Gastrocnemius medialis (tissue), 4 donors: ENCODE data around the gene RNF224. TPM values are rescaled to one million over a fixed set of nuclear protein-coding genes. Genes with fewer than 3 reads are reported as not detected.

ENCODE experiments used
- ATAC-seq, 2 donors: fragments of 150-250 bp; one replicate each; pipeline ENCODE4 v1.9.1; 2016
- DNase-seq, 2 donors: peaks; one replicate each; pipeline ENCODE4 v3.0.0-alpha.2; 2019
- H3K27ac ChIP-seq, 4 donors: fragments of 200-600 bp; sonication (generic); 1 replicate in 1 of 4; 2 replicates in 3 of 4; pipeline ENCODE4 v1.5.1; 2016 to 2018; ENCODE audit warnings: mild to moderate bottlenecking in 2 of 4, moderate library complexity in 1 of 4
- H3K27me3 ChIP-seq, 3 donors: fragments of 200-600 bp; sonication (generic) in 2 of 3; 1 replicate in 1 of 3; 2 replicates in 2 of 3; pipeline versions ENCODE4 v1.5.1 to v1.6.0; 2016 to 2019; ENCODE audit warnings: mild to moderate bottlenecking in 1 of 3, moderate library complexity in 1 of 3
- H3K36me3 ChIP-seq, 2 donors: fragments of 200-600 bp; sonication (generic) in 1 of 2; one replicate each; pipeline ENCODE4 v1.5.1; 2017 to 2018
- H3K4me1 ChIP-seq, 2 donors: fragments of 200-600 bp; sonication (generic) in 1 of 2; one replicate each; pipeline ENCODE4 v1.5.1; 2016 to 2017; ENCODE audit warnings: mild to moderate bottlenecking in 2 of 2
- H3K4me3 ChIP-seq, 4 donors: fragments of 200-600 bp; sonication (generic) in 3 of 4; 1 replicate in 1 of 4; 2 replicates in 3 of 4; pipeline ENCODE4 v1.5.1; 2016 to 2019; ENCODE audit warnings: mild to moderate bottlenecking in 2 of 4
- H3K9me3 ChIP-seq, 3 donors: fragments of 200-600 bp; sonication (generic) in 2 of 3; 1 replicate in 1 of 3; 2 replicates in 2 of 3; pipeline ENCODE4 v1.5.1; 2016 to 2019
- POLR2A ChIP-seq, 2 donors: fragments of 450-650 bp; IDR thresholded peaks; one replicate each; pipeline ENCODE4 v1.6.1; 2017; ENCODE audit warnings: antibody characterized with exemption in 2 of 2, mild to moderate bottlenecking in 2 of 2, moderate library complexity in 2 of 2
- in situ Hi-C, 4 donors: fragments of 200-750 bp; cut with MboI; loops; one replicate each; pipeline versions ENCODE4 v1.15.0 to v1.8.0; 2017; ENCODE audit warnings: low sequenced_read_pairs in 4 of 4
- intact Hi-C: fragments of 100-400 bp; cut with DNase I; formaldehyde crosslinking; loops from one replicate; pipeline ENCODE4 v1.15.1; 2023; ENCODE audit warnings: low total_unique reads
- total RNA-seq, 4 donors: library from RNA; depleted of rRNA; stranded (reverse); fragments of >200 nt; gene quantifications; one replicate each; pipeline versions ENCODE4 v1.1.0 to v1.2.3, GENCODE V29; 2016
- TF ChIP-seq, protein P1 (sequence below), 5 experiments: fragments of 450-650 bp in 3 of 5; fragments of 200-600 bp in 2 of 5; sonication (generic) in 2 of 5; IDR thresholded peaks in 4 of 5; conservative IDR thresholded peaks in 1 of 5; 1 replicate in 4 of 5; 2 replicates in 1 of 5; pipeline ENCODE4 v1.5.1; 2016 to 2019; ENCODE audit warnings: antibody characterized with exemption in 5 of 5, mild to moderate bottlenecking in 3 of 5, moderate library complexity in 3 of 5

RNF224 gene
- total RNA-seq, 4 donors from 2014 or later: not detected

GRCh38 chr9:137231372-137232039 lies 4.2 kb downstream of the RNF224 start:
- H3K4me1 ChIP-seq: peaks cover 6 to 12% of the 10 kb centered on the region in 2 donors
- H3K9me3 ChIP-seq: no peaks in the 10 kb centered on the region
- in situ Hi-C loops: loop anchor here in 2 of 4 donors (10.0 kb wide), 1 partner anchor 117 kb away; the partner anchor contains the start of gene DPP7 (in 2 of the 2)
- no peaks in the 10 kb centered on the region for H3K36me3 ChIP-seq
- ATAC-seq (no peak), DNase-seq (no peak)
- intact Hi-C loops: loop anchor here (10.0 kb wide), 1 partner anchor 447 kb away; no protein-coding TSS in a partner anchor
- H3K27me3 ChIP-seq: peaks cover 28 to 55% (median 31%) of the 10 kb centered on the region in 3 donors
- H3K27ac ChIP-seq: no peak overlapping the region
- H3K4me3 ChIP-seq: no peak overlapping the region
- TF ChIP-seq POLR2A (IDR thresholded peaks at IDR 0.05): no peak
- TF ChIP-seq, protein P1, sequence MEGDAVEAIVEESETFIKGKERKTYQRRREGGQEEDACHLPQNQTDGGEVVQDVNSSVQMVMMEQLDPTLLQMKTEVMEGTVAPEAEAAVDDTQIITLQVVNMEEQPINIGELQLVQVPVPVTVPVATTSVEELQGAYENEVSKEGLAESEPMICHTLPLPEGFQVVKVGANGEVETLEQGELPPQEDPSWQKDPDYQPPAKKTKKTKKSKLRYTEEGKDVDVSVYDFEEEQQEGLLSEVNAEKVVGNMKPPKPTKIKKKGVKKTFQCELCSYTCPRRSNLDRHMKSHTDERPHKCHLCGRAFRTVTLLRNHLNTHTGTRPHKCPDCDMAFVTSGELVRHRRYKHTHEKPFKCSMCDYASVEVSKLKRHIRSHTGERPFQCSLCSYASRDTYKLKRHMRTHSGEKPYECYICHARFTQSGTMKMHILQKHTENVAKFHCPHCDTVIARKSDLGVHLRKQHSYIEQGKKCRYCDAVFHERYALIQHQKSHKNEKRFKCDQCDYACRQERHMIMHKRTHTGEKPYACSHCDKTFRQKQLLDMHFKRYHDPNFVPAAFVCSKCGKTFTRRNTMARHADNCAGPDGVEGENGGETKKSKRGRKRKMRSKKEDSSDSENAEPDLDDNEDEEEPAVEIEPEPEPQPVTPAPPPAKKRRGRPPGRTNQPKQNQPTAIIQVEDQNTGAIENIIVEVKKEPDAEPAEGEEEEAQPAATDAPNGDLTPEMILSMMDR (IDR thresholded peaks at IDR 0.05 in 4 of 5, conservative IDR thresholded peaks at IDR 0.05 in 1 of 5): no peak

GRCh38 chr9:137232101-137232500 lies 4.8 kb downstream of the RNF224 start:
- H3K27ac ChIP-seq: no peak overlapping the region
- no peaks in the 10 kb centered on the region for H3K36me3 ChIP-seq
- intact Hi-C loops (loop anchor here (10.0 kb wide), 1 partner anchor 447 kb away; no protein-coding TSS in a partner anchor), in situ Hi-C loops (loop anchor here in 2 of 4 donors (10.0 kb wide), 1 partner anchor 117 kb away; the partner anchor contains the start of gene DPP7 (in 2 of the 2))
- H3K4me1 ChIP-seq: peaks cover 12 to 18% of the 10 kb centered on the region in 2 donors
- TF ChIP-seq POLR2A (IDR thresholded peaks at IDR 0.05): no peak
- TF ChIP-seq, protein P1 (IDR thresholded peaks at IDR 0.05 in 4 of 5, conservative IDR thresholded peaks at IDR 0.05 in 1 of 5): no peak
- H3K27me3 ChIP-seq: peaks cover 28 to 55% (median 29%) of the 10 kb centered on the region in 3 donors
- H3K9me3 ChIP-seq: no peaks in the 10 kb centered on the region
- no peak overlapping the region for H3K4me3 ChIP-seq
- ATAC-seq (no peak), DNase-seq (no peak)

DNA sequence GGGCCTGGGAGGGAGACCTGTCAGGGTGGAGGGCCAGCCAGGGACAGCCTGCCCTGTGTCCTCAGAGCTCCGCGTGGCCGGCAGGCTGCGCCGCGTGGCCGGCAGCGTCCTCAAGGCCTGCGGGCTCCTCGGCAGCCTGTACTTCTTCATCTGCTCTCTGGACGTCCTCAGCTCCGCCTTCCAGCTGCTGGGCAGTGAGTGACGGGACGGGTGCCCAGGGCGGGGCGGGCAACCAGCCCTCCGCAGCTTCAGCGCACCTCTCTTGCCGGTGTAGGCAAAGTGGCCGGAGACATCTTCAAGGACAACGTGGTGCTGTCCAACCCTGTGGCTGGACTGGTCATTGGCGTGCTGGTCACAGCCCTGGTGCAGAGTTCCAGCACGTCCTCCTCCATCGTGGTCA lies 5.2 kb downstream of the RNF224 start:
- Histone ChIP-seq H3K4me1 (peaks cover 16 to 22% of the 10 kb centered on the region in 2 donors), H3K27me3 (peaks cover 25 to 55% (median 29%) of the 10 kb centered on the region in 3 donors), H3K9me3 (no peaks in the 10 kb centered on the region), H3K36me3 (no peaks in the 10 kb centered on the region), H3K4me3 (no peak overlapping the region), H3K27ac (no peak overlapping the region)
- DNase-seq: no peak
- no peak for ATAC-seq
- in situ Hi-C loops (loop anchor here in 2 of 4 donors (10.0 kb wide), 1 partner anchor 118 kb away; the partner anchor contains the start of gene DPP7 (in 2 of the 2)), intact Hi-C loops (loop anchor here (10.0 kb wide), 1 partner anchor 448 kb away; no protein-coding TSS in a partner anchor)
- TF ChIP-seq, protein P1 (IDR thresholded peaks at IDR 0.05 in 4 of 5, conservative IDR thresholded peaks at IDR 0.05 in 1 of 5): no peak
- TF ChIP-seq POLR2A (IDR thresholded peaks at IDR 0.05): no peak

DNA sequence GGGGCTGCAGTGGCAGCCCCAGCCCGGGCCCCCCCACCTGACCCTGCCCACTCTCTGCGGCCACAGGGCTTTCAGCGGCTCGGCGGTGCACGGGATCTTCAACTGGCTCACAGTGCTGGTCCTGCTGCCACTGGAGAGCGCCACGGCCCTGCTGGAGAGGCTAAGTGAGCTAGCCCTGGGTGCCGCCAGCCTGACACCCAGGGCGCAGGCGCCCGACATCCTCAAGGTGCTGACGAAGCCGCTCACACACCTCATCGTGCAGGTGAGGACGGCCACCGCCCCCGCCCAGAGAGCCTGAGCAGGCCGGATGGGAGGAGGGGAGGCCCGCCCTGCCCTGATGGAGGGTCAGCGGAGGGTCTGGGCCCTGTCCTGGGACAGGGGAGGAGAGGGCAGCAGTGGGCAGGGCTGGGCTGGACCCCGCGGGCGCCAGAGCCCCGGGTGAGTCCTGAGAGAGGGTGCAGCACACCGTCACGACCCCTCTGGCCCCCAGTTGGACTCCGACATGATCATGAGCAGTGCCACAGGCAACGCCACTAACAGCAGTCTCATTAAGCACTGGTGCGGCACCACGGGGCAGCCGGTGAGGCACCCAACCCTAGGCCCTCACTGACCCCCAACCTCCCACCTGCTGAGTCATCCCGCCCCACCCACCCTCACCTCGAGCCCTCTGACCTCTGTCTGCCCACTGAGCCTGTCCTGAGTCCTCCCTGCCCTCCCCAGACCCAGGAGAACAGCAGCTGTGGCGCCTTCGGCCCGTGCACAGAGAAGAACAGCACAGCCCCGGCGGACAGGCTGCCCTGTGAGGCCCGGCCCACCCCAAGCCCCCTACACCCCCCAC lies 6.1 kb downstream of the RNF224 start:
- Histone ChIP-seq H3K4me1 (peaks cover 23 to 31% of the 10 kb centered on the region in 2 donors), H3K27me3 (peaks cover 21 to 47% (median 26%) of the 10 kb centered on the region in 3 donors), H3K27ac (no peak overlapping the region), H3K4me3 (no peak overlapping the region), H3K36me3 (no peaks in the 10 kb centered on the region), H3K9me3 (no peaks in the 10 kb centered on the region)
- no peak for TF ChIP-seq POLR2A (IDR thresholded peaks at IDR 0.05)
- DNase-seq: no peak
- intact Hi-C loops: loop anchor here (10.0 kb wide), 1 partner anchor 449 kb away; no protein-coding TSS in a partner anchor
- in situ Hi-C loops: loop anchor here in 2 of 4 donors (10.0 kb wide), 1 partner anchor 119 kb away; the partner anchor contains the start of gene DPP7 (in 2 of the 2)
- no peak for ATAC-seq
